GM10248 (cell line): ENCODE measurements around the gene KCNK3.

Experiments used
- CTCF ChIA-PET: fragments of 300-600 bp; sonication (Branson Sonifier 250); formaldehyde crosslinking; extraction: SDS; loops from one replicate; lab custom pipeline; 2021; ENCODE audit warnings: antibody characterized with exemption; lab: Yijun Ruan, JAX
- POLR2A ChIA-PET: fragments of 350-650 bp; sonication (Branson Sonifier 250); formaldehyde crosslinking; extraction: SDS; loops from one replicate; lab custom pipeline; 2020; ENCODE audit warnings: antibody characterized with exemption; lab: Yijun Ruan, JAX
- DNase-seq: peaks from one replicate; pipeline ENCODE4 v3.0.0; 2012; ENCODE audit errors: extremely low spot score
- TF ChIP-seq, protein P1 (sequence below): IDR thresholded peaks from 2 replicates; pipeline ENCODE4 v1.5.1; 2012; ENCODE audit warnings: mild to moderate bottlenecking, low read depth; ENCODE audit errors: extremely low read depth, missing control alignments, control extremely low read depth

The KCNK3 gene

DNA sequence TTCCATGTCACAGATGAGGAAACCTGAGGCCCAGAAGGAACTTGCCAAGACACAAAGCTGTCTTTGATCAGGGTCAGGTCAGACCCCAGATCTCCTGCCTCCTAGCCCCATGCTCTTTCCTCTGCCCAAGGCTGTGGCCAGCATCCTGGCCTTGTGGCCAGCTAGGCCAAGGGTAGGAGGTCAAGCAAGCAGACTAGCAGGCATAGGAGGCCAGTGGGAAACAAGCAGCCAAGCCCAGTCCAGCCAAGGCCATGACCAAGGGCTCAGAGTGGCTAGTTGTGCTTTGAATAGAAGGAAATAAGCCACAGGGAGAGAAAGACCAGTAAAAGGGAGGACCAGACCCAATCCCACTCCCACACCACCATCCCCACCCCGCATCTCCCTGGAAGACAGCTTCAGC, 30.4 kb downstream of the KCNK3 start:
- TF ChIP-seq, protein P1, sequence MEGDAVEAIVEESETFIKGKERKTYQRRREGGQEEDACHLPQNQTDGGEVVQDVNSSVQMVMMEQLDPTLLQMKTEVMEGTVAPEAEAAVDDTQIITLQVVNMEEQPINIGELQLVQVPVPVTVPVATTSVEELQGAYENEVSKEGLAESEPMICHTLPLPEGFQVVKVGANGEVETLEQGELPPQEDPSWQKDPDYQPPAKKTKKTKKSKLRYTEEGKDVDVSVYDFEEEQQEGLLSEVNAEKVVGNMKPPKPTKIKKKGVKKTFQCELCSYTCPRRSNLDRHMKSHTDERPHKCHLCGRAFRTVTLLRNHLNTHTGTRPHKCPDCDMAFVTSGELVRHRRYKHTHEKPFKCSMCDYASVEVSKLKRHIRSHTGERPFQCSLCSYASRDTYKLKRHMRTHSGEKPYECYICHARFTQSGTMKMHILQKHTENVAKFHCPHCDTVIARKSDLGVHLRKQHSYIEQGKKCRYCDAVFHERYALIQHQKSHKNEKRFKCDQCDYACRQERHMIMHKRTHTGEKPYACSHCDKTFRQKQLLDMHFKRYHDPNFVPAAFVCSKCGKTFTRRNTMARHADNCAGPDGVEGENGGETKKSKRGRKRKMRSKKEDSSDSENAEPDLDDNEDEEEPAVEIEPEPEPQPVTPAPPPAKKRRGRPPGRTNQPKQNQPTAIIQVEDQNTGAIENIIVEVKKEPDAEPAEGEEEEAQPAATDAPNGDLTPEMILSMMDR: no peak
- ChIA-PET CTCF (interaction anchor here (1.3 to 1.8 kb wide), 2 partner anchors 22 to 145 kb away, joined by 4 read pairs; no protein-coding TSS in a partner anchor), POLR2A (no interaction called here)
- DNase-seq: no peak

DNA sequence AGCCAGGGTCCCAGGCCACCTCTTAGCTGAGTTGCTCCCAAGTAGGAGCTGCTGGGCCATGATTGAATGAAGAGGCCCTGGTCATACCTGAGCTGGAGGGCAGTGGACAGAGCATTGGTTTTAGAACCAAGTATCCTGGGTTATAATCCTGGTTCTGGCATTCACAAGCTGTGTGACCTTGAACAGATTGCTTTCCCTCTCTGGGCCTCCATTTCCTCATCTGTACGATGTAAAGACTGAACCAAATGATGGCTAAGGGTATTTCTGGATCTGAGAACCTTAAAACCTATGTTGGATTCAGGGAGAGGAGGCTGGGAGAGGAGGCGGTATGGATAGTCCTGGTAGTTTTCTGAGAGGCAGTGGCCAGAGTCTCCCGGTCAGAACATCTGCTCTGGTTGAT, 31.0 kb downstream of the KCNK3 start:
- CTCF ChIA-PET: interaction anchor here (1.3 to 1.8 kb wide), 2 partner anchors 21 to 146 kb away, joined by 4 read pairs; no protein-coding TSS in a partner anchor
- POLR2A ChIA-PET: no interaction called here
- TF ChIP-seq, protein P1: no peak
- DNase-seq: no peak

DNA sequence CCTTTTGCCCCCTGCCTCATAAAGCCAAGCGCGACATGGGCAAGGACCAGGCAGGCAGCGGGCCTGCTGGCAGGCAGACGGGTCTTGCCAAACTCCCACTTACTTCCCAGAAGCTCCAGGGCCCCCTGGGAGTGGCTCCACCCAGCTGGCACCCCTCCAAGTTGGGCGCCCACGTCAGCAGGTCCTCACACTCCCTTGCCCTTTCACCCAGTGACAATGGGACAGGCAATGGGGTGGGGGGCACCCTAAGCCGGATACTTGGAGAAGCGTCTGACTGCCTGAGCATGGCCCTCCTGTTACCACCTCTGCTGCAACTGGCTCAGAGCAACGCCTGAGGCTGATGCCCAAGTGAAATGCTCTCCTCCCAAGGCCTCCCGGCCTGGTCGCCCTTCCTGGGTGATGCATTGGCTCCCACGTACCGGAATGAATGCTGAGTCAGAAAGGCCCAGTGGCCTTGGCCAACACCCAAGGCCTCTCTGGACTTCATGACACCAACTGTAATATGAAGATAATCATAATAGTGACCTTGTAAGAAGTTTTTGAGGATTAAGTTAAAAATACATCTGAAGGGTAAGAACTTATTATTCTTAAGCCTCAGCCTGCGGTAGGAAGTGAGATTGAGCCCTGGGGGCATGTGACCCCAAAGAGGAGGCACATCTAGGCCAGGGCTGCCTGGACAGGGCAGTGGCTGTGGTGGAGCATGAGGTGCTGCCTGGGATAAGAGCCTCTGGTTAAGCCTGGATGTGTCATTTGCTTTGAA, 31.6 kb downstream of the KCNK3 start:
- ChIA-PET CTCF (interaction anchor here (1.3 to 1.8 kb wide), 2 partner anchors 21 to 146 kb away, joined by 4 read pairs; no protein-coding TSS in a partner anchor), POLR2A (no interaction called here)
- TF ChIP-seq, protein P1: no peak
- no peak for DNase-seq

DNA sequence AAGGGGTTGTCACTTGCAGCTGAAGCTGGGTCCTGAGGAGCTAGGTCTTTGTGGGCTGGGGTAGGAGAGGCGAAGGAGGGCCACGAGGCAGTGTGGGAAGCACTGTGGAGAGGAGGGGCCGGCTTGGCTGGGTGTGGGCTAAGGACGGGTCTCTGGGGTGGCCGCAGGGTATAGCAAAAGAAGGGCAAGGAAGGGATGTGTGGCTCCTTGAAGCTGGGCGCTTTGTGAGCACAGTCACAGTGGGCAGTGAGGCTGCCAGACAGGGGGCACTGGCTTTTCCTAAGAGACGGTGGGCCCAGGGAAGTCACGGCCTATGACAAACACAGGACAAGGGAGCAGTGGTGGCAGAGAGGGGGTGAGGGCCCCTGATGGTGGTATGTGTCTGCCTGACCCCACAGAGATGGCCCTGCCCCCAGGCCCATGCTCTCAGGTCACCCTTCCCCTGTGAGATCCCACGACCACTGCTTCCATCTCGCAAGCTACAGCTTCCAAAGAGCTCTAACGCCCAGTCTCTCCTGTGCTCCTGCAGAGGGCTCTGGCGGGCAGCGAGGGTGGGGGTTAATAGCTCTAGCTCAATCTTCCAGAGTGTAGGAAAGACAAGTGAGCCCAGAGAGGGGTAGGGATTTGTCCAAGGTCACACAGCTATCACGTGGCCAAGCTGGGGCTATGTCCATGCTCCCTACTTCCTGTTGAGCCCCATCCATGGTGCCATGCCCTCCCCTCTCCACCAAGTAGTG, 32.4 kb downstream of the KCNK3 start:
- no peak for DNase-seq
- CTCF ChIA-PET: interaction anchor here (0.6 to 2.0 kb wide), 2 partner anchors 8 to 21 kb away, joined by 3 to 6 read pairs; no protein-coding TSS in a partner anchor
- POLR2A ChIA-PET: no interaction called here
- TF ChIP-seq, protein P1: no peak

DNA sequence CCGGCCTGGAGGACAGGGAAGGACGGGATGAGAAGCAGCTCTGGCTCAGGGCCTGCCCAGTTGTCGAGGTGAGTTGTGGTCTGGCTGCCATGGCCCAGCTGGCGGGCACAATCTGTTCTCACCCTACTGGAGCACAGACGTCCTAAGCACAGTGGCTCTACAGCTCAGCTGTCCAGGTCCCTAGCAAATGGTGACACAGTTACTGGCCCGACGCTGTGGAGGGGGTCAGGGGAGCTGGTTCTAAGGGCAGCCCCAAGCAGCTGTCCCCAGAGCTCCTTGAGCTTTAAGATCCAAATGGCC, 32.9 kb downstream of the KCNK3 start:
- DNase-seq: no peak
- TF ChIP-seq, protein P1: no peak
- ChIA-PET POLR2A (no interaction called here), CTCF (interaction anchor here (2.0 kb wide), 1 partner anchor 21 kb away, joined by 6 read pairs; no protein-coding TSS in a partner anchor)

DNA sequence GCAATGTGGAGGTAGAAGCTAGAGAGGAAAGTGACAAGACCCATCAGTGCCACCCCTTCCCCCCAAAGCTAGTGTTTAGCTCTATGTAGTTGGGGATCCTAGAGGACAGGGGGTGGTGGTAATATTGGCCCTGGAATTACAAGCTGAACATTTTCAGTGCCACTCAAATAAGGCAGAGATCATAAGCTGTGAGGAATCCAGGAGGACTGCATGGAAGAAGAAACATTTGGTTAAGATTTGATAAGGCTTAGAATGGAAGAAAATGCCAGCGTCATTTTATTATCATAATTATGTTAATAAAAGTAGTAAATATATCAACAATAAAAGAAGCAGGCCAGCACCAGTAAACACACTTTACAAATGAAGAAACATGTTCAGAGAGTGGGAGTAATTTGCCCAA, 33.7 kb downstream of the KCNK3 start:
- ChIA-PET POLR2A (no interaction called here), CTCF (interaction anchor here (2.0 kb wide), 1 partner anchor 20 kb away, joined by 6 read pairs; no protein-coding TSS in a partner anchor)
- TF ChIP-seq, protein P1: no peak
- no peak for DNase-seq
